HG02870 (cell line): Measurements from ENCODE around the gene HNF4A.

Experiments
- ATAC-seq: cut with Tn5 transposase; IDR thresholded peaks from one replicate; pipeline ENCODE4 v1.9.1; 2021; ENCODE audit warnings: mild to moderate bottlenecking, moderate library complexity; ENCODE audit not compliant: unreplicated experiment

The HNF4A gene

DNA sequence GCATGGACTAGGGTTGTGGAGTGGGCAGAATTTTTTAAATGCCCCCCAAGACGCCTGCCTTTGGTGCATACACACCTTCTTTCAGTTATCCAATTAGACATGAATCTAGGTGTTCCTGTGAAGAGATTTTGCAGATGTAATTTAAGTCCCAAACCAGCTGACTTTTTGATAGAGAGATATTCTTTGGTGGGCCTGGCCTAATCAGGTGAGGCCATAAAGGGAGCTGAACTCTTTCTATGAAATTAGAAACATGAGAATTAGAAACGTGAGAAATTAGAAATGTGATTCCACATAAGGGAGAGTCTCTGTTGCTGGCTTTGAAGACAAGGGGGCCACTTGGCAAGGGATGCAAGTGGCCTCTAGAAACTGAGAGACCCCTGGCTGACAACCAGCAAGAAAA, 83.8 kb downstream of the HNF4A start:
- no peak for ATAC-seq

- no peak for ATAC-seq
These were observed 87.0 kb downstream of the HNF4A start for GRCh38 chr20:44442298-44443070.

DNA sequence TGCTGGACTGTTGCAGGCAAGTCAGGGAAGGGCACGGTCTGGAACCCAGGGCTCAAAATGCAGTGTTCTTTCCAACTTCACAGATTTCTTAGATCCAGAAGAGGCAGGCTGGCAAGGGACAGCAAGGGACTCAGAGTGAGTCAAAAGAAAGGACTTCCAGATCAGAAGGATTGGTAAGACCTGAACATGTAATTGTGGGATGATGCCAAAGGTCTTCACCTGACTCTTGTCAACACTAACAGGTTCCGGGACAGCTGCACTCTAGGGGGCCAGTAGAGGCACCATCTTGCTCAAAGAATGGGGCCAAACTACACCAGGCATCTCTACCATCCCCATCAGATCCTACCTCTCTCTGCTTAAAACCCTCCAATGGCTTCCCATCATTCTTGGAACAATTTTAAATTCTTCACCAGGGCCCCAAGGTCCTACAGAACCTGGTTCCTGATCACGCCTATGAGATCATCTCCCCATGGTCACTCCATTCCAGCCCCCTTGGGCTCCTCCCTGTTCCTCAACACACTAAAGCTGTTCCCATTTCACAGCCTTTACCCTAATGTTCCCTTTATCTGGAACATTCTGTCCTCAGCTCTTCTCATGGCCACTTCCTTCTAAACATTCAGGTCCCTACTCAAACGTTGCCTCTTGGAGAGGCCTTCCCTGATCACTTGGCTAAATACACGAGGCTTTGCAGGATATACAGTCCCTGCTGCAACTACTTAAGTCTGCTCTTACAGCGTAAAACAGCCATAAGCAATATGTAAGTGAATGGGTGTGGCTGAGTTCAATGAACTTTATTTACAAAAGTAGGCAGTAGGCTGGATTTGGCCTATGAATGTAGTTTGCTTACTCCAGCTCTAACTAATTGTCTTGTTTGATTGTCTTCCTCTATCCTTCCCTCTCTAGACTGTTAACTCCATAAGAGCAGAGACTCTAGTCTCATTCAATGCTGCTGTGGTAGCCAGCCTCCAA, 90.5 kb downstream of the HNF4A start:
- ATAC-seq: no peak

- no peak for ATAC-seq
These were observed 92.4 kb downstream of the HNF4A start for GRCh38 chr20:44447827-44448419.

- no peak for ATAC-seq
These were observed 93.5 kb downstream of the HNF4A start for GRCh38 chr20:44448753-44449546.

- ATAC-seq: no peak
These were observed 94.4 kb downstream of the HNF4A start for GRCh38 chr20:44449864-44450263.

DNA sequence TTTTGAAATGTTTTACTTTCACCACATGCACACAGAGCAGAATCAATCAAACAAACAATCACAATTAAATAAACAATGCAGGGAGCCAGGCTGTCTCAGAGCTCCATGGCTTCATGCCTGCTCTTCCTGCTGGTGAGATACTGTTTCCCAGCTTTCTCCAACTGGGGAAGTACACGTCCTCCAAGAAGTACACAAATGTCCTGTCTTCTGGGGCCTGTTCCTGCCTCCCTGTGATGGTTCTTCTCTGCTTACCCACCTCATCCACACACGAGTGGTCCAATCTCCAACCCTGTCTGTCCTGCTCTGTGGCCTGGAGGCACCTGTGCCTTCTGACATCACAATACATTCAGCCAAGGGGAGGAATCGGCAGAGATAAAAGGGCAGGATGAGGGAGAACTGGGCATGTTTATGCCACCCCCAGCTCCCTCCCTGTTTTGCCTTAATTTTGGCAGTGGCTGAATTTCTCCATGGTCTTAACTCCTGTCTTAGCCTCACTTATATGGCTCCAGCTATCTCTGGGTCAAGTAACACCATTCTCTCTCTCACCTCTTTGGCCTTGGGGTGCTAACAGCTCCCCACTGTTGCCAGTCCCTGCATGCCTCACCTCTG, 94.9 kb downstream of the HNF4A start:
- no peak for ATAC-seq

GRCh38 chr20:44450903-44451450, 95.5 kb downstream of the HNF4A start:
- no peak for ATAC-seq

DNA sequence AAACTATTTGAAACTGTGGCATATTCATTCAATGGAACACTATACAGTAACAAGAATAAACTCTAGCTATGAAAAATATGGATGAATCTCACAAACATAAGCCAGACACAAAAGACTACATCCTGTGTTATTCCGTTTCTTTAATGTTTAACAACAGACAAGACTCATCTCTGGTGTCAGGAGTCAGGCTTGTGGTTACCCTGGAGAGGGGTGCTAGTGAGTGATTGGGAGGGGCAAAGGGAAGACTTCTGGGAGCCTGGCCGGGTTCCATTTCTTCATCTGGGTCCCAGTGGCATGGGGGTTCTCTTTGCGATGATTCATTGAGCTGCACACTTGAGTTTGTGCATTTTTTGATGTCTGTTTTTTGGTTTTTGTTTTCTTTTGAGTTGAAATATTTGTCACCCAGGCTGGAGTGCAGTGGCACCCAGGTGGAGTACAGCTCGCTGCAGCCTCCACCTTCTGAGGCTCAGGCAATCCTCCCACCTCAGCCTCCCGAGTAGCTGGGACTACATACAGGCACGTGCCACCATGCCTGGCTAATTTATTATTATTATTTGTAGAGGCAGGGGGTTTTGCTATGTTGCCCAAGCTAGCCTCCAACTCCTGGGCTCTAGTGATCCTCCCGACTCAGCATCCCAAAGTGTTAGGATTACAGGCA, 98.9 kb downstream of the HNF4A start:
- no peak for ATAC-seq

DNA sequence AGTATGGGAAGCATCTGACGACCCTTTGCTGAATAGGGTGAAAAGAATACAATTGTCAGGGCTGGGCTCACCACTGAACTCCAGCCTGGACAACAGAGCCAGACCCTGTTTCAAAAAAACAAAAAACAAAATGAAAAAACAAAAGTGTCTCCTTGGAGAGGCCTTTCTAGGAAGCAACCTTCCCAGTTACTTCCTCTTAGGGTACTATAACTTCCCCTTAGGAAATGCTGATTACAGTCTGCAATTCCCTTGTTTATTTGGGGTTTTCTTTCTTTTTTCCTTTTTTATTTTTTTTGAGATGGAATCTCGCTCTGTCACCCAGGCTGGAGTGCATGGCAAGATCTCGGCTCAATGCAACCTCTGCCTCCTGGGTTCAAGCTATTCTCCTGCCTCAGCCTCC, 99.6 kb downstream of the HNF4A start:
- no peak for ATAC-seq

- ATAC-seq: no peak
These were observed 101.1 kb downstream of the HNF4A start for GRCh38 chr20:44456611-44457010.

GRCh38 chr20:44457016-44457415, 101.5 kb downstream of the HNF4A start:
- no peak for ATAC-seq

GRCh38 chr20:44459271-44459670, 103.8 kb downstream of the HNF4A start:
- no peak for ATAC-seq

- no peak for ATAC-seq
These were observed 105.3 kb downstream of the HNF4A start for GRCh38 chr20:44460795-44461141.

GRCh38 chr20:44461142-44461802, 105.8 kb downstream of the HNF4A start:
- no peak for ATAC-seq

DNA sequence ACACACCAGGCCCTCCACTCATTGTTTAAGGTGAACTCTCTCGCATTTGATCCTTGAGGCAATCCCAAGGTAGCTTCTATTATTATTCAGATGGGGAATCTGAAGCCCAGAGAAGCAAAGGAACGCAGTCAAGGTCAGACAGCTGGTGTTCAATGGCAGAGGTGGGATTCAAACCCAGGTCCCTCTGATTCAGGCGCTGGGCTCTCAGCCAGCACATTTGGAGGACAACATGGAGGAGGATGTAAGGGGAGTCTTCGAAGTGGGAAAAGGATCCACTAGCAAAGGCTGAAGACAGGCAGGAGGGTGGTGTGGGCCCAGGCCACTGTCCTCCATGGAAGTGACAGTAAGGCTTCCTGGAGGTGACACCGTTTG, 106.3 kb downstream of the HNF4A start:
- ATAC-seq: no peak

DNA sequence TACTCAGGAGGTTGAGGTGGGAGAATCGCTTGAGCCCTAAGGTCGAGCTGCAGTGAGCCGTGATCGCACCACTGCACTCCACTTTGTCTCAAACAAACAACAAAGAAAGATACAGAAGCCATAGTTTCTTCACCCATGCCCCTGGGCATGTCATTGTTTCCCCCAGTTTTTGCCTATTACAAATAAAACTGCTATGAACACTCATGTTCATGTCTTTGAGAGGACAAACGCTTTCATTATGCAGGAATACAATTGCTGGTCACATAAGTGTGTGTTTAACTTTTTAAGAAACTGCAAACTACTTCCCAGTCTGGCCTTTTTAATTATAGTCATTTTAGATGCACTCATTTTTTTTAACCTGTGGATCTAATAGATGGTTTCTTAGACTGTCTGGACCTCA, 108.0 kb downstream of the HNF4A start:
- no peak for ATAC-seq

GRCh38 chr20:44464514-44464913, 109.0 kb downstream of the HNF4A start:
- ATAC-seq: no peak

DNA sequence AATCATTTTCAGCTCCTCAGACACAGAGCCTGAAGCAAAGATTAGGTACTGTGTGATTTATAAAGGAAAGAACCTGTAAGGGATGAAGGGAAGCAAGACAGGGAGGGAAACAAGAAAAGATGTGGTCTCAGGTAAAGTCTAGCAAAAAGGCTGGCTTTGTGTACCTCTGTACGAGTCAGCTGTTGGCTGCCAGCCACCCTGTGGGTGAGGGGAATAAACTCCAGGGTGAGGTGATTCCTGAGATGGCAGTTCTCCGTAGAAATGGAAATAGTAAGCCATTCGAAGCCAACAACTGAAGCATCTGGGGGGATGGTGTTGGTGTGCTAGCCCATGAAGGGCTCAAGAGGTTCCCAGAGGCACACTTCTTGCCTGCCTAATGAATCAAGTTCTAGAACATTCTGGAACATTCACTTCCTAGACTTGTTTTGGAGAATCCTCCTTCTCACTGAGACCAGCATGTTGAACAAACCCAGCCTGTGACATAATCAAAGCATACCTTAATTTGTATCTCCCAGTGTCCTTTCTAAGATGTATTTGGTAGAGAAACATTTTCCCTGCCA, 109.6 kb downstream of the HNF4A start:
- no peak for ATAC-seq
